Right atrium auricular region (tissue), 2 donors: ENCODE data around the gene PITPNM3. TPM values are rescaled to one million over a fixed set of nuclear protein-coding genes. Genes with fewer than 3 reads are reported as not detected.
A peak's percentile ranks its signal among the peaks of the same experiment; 100 is the strongest.

Experiments used
- DNase-seq: peaks from one replicate; pipeline ENCODE4 v3.0.0-alpha.2; 2019; ENCODE audit warnings: low spot score
- H3K27ac ChIP-seq, 2 donors: fragments of 200-600 bp; sonication (generic); 1 replicate in 1 of 2; 2 replicates in 1 of 2; pipeline ENCODE4 v1.5.1; 2016 to 2019
- H3K27me3 ChIP-seq, 2 donors: fragments of 200-600 bp; sonication (generic); one replicate each; pipeline versions ENCODE4 v1.5.1 to v1.6.0; 2017 to 2019
- H3K36me3 ChIP-seq: fragments of 200-600 bp; sonication (generic); one replicate; pipeline ENCODE4 v1.5.1; 2016
- H3K4me1 ChIP-seq, 2 donors: fragments of 200-600 bp; sonication (generic); one replicate each; pipeline versions ENCODE4 v1.5.1 to v1.6.0; 2017 to 2019
- H3K4me3 ChIP-seq, 2 donors: fragments of 200-600 bp; sonication (generic); 1 replicate in 1 of 2; 2 replicates in 1 of 2; pipeline ENCODE4 v1.5.1; 2017 to 2019; ENCODE audit warnings: mild to moderate bottlenecking in 1 of 2, moderate library complexity in 1 of 2
- H3K9me3 ChIP-seq, 2 donors: fragments of 200-600 bp; sonication (generic); one replicate each; pipeline ENCODE4 v1.5.1; 2019
- CTCF ChIP-seq, 2 donors: fragments of 200-600 bp; sonication (generic); IDR thresholded peaks; one replicate each; pipeline ENCODE4 v1.5.1; 2019; ENCODE audit warnings: antibody characterized with exemption in 2 of 2
- total RNA-seq, 2 donors: library from RNA; depleted of rRNA; stranded (reverse); fragments of >200 nt; gene quantifications; one replicate each; pipeline ENCODE4 v1.1.0, GENCODE V29; 2016

Gene PITPNM3
- total RNA-seq, 2 donors from 2014 or later: 0.56 to 1.2 TPM

DNA sequence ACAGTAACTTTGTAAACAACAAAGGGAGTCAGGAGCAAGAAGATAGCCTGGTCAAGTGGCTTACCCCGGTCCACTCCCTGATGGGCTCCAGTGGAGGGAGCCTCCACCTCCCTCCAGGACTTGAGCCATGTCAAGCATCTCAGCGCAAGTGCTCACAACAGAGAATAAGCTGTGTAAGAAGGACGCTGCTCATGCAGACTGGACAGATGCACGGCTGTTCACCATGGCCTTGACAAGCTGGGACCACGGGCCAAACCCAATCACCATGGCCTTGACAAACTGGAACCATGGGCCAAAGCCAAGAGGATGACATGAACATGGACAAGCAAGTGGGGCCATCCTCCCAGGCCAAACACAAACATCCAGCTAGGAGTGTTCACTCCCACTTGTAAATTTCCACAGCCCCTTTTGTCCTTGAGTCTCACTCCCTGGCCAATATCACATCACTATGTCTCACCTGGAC, 3.4 kb upstream of the PITPNM3 start:
- no peaks in the 10 kb centered on the region for H3K36me3 ChIP-seq
- peaks cover 0 to 14% of the 10 kb centered on the region in 2 donors for H3K4me1 ChIP-seq
- no peak for TF ChIP-seq CTCF (IDR thresholded peaks at IDR 0.05)
- H3K9me3 ChIP-seq: no peaks in the 10 kb centered on the region
- no peak overlapping the region for H3K4me3 ChIP-seq
- DNase-seq: no peak
- no peak overlapping the region for H3K27ac ChIP-seq
- H3K27me3 ChIP-seq: peaks cover 6 to 9% of the 10 kb centered on the region in 2 donors

DNA sequence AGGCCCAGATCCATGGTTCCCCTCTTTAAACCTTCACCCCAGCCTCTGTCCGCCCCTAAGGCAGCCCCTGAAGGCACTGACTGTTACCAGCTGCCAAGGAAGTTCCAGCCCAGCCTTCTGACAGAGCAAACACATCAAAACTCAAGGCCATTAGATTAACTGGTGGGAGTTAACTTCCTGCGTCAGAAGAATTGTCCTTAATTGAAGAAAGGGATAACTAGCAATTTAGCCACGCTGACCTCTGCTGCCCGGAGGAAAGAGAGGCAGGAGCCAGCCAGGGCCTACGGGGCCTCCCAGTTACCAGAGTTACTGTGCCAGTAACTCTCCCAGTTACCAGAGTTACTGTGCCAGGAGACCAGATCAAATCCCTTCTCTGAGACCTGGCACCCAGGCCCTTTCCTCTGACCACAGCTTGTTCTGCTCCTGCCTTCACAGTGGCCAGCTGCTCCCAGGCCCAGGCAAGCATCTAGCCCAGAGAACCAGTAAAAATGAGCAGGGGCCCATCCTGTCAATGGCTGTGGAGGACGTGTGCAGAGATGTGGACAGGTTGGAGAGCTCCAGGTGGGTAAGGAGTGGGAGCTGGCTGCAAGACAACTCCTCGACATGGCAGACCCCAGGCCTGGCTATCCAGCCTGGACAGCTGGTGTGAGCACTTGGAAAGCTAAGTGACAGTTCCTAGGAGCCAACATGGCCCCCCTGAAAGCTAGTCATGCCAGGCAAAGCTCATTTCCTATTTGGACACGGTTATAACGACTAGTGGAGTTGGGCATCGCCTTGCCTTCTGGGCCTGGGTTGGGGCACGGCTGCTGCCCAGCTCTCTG, 2.8 kb upstream of the PITPNM3 start:
- peaks cover 0 to 15% of the 10 kb centered on the region in 2 donors for H3K4me1 ChIP-seq
- H3K27ac ChIP-seq: no peak overlapping the region
- H3K9me3 ChIP-seq: no peaks in the 10 kb centered on the region
- DNase-seq: no peak
- TF ChIP-seq CTCF (IDR thresholded peaks at IDR 0.05): no peak
- H3K4me3 ChIP-seq: no peak overlapping the region
- H3K27me3 ChIP-seq: peaks cover 9 to 11% of the 10 kb centered on the region in 2 donors
- no peaks in the 10 kb centered on the region for H3K36me3 ChIP-seq

DNA sequence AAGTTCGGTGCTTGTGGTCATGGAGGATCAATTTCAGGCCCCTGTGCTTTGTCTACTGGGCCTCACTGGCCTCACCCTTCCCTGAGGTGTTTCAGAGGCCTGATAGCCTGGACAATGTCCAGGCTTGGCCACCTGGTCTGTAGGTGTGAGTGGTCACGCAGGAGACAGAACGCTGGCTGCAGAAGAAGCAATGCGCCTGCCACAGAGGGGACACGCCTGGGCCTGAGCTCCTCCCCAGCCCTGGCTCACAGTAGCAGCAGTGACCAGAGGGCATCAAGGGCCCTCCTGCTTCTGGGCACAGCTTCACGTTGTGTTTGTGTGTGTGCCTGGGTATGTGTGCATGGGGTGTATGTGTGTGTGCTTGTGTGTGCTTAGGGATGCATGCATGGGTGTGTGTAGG, 1.9 kb upstream of the PITPNM3 start:
- H3K4me1 ChIP-seq: peaks cover 0 to 15% of the 10 kb centered on the region in 2 donors
- no peak overlapping the region for H3K27ac ChIP-seq
- DNase-seq: no peak
- no peaks in the 10 kb centered on the region for H3K36me3 ChIP-seq
- no peak overlapping the region for H3K4me3 ChIP-seq
- TF ChIP-seq CTCF (IDR thresholded peaks at IDR 0.05): no peak
- H3K27me3 ChIP-seq: peaks cover 9 to 11% of the 10 kb centered on the region in 2 donors
- no peaks in the 10 kb centered on the region for H3K9me3 ChIP-seq

DNA sequence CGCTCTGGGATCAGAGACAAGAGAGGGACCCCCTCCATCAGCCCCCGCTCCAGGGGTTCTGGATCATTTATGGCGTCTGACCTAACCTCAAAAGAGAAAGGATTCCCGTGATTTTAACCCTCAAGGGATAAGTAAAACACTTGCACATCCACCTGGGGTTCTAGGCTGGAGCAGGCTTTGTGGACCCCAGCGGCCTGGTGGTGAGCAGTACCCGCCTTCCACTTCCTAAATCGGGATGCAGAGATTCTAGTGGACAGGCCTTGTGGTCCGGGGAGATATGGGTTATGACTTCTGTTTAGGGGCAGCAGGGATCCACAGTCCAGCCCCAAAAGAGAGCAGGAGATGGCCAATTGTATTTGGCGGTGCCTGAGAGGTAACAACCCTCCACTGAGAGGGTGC, 684 bp upstream of the PITPNM3 start:
- H3K9me3 ChIP-seq: no peaks in the 10 kb centered on the region
- H3K27me3 ChIP-seq: peaks cover 9 to 11% of the 10 kb centered on the region in 2 donors
- no peak overlapping the region for H3K27ac ChIP-seq
- no peak for DNase-seq
- no peak for TF ChIP-seq CTCF (IDR thresholded peaks at IDR 0.05)
- peaks cover 0 to 19% of the 10 kb centered on the region in 2 donors for H3K4me1 ChIP-seq
- H3K36me3 ChIP-seq: no peaks in the 10 kb centered on the region
- H3K4me3 ChIP-seq: peak overlapping the region in 1 of 2 donors; percentile 60

GRCh38 chr17:6555331-6556120, 829 bp downstream of the PITPNM3 start:
- Histone ChIP-seq H3K9me3 (no peaks in the 10 kb centered on the region), H3K36me3 (no peaks in the 10 kb centered on the region), H3K27ac (no peak overlapping the region), H3K27me3 (peaks cover 9 to 11% of the 10 kb centered on the region in 2 donors), H3K4me1 (peaks cover 0 to 22% of the 10 kb centered on the region in 2 donors), H3K4me3 (peak overlapping the region; percentile 35 to 60)
- TF ChIP-seq CTCF (IDR thresholded peaks at IDR 0.05): no peak
- DNase-seq: no peak
